RPMI8226 (cell line): ENCODE measurements around the gene ZNF280D.

ENCODE experiments used
- DNase-seq: peaks from one replicate; pipeline ENCODE4 v3.0.0-alpha.2; 2015

Gene ZNF280D

GRCh38 chr15:56744701-56745683 is 11.7 kb upstream of the ZNF280D start:
- no peak for DNase-seq

DNA sequence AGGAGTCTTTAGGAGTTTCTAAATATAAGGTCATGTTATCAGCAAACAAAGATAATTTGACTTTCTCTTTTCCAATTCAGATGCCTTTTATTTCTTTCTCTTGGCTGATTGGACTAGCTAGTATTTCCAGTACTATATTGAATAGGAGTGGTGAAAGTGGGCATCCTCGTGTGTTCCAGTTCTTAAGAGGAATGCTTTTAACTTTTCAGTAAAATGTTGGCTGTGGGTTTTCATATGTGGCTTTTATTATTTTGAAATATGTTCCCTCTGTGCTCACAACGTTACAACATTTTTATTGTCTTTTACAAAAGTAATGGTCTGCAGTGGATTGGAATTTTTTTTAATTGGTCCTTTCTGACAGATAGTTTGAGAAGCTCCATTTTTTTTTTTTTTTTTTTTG is 8.2 kb upstream of the ZNF280D start:
- no peak for DNase-seq

DNA sequence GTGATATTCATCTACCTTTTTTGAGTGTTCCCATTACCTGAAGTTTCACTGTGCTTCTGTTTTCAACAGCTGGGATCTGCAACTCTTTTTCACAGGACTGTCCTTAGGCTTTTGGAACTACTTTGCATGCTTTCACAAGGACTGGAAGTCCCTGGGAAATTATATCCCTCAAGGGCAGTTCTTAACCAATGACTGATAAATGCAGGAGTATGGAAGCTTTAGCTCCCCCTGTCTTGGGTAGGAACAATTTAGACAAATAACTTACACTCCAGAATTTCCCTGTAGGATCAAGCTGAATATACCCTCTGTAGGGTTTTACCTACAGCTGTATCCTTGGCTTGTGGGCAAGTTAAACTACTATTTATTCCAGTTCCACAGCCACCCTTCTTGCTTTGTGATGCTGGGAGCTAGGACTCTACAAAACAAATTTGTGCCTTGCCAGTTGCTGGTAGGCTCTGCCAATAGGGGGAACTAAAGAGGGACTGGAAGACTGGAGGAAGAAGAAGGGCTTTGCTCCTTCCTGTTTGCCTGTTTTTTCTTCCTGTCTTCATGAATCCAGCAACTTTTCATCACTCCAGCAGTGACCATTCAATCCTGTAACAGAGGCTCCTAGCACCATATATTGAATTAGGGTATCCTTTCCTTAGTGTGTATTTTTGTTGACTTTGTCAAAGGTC is 6.8 kb upstream of the ZNF280D start:
- DNase-seq = peak; percentile 50

DNA sequence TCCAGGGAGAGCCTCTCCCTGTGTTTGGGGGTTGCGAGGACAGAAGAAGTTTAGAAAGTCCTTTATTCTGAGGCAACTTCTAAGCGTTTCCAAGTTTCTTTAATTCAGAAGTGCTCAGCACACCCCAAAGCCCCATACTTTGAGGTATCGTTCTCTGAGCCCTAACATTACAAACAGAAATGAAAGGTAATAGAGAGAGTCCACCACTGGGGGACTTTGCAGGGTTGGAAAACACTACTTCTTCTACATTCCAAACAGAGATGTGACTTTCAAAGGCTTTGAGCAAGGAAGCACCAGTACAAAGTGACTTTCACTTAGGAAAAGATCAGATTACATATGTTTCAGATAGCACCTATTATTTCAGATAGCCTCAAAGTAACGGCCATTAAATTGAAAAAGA is 6.2 kb upstream of the ZNF280D start:
- DNase-seq = no peak

- no peak for DNase-seq
These were observed 4.5 kb upstream of the ZNF280D start for GRCh38 chr15:56737791-56738190.

- DNase-seq = no peak
These were observed 3.8 kb upstream of the ZNF280D start for GRCh38 chr15:56736881-56737707.

- no peak for DNase-seq
These were observed 3.0 kb upstream of the ZNF280D start for GRCh38 chr15:56736308-56736707.

GRCh38 chr15:56735589-56735988 is 2.3 kb upstream of the ZNF280D start:
- DNase-seq = no peak

DNA sequence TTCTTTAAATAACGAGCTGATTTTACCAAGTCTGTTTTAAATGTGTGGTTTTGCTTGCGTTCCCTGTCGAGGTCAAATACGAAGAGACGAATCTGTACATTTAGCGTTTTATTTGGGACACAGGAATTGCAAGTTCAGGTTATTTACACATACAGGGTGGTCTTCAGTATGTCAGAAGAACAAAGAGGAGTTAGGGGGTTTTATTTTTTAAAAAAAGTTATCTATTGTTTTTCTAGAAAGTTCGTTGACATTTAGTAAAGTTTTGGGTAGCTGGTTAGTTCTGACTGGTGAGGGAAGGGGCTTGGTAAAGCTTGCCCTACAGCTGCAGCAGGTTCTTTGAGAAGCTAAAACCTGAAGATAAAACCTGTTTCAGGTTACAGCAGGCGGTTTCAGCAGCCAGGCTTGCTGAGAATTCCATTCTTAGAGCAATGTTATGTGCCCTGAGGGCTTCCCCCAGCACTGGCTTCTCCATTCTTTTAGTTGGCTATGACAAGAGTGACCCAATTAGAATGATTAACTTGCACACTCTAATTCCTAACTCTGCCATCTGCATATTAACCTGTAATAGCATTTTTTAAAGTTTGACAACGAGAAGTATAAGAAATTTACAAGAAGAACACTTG is 815 bp upstream of the ZNF280D start:
- no peak for DNase-seq

GRCh38 chr15:56732886-56733135 is 498 bp downstream of the ZNF280D start:
- no peak for DNase-seq

DNA sequence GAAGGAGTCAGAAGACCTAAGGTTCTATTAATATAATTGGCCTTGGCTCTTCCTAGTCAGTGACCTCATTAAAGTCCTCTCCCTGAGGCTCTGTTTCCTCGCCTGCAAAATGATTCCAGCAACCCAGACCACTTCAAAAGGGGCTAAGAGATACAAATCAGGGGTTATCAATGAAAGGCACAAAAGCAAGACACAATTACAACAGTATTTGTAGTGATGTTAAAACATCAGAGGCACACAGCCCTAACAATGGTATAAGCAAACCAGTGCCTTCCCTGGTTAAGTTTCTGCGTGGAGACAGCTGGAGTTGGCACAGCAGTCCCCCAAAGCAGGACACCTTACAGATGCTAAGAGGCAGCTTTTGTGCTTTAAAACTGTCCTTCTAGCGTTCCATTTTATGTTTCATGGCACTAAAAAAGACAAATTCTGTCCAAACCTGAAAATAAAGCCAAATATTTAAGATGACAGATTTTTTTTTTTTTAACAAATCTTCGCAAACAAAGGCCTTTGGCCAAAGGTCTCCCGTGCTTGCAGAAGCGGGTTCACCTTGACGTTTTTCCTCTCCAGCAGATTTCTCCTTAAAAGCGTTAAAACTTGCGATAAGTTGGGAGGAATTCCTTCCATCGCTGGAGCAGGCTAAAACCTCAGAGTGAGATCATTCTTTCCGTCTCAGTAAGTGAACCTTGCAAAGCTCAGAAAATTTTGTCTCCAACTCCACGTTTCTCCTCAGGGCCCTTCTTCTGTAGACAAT is 999 bp downstream of the ZNF280D start:
- DNase-seq = peak; percentile 46

GRCh38 chr15:56731548-56731947 is 1.8 kb downstream of the ZNF280D start:
- no peak for DNase-seq

- no peak for DNase-seq
These were observed 3.7 kb downstream of the ZNF280D start for GRCh38 chr15:56729561-56729960.

DNA sequence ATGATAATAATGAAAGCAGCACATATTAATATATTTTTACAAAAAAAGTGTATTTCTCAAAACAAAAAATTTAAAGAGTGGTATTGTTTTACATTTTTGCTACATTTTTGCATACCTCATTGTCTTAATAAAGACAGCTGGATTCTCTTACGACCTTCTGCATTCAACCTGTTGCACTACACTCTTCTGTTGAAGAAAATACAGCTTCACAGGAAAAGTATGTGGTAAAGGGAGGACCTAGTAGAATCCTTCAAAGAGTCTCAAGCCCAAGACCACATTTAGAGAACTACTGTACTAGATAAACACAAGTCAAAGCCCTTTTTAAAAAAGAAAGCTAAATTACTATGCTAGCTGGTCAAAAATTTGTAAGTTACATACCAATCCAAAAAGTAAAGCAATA is 7.9 kb downstream of the ZNF280D start:
- DNase-seq = no peak

DNA sequence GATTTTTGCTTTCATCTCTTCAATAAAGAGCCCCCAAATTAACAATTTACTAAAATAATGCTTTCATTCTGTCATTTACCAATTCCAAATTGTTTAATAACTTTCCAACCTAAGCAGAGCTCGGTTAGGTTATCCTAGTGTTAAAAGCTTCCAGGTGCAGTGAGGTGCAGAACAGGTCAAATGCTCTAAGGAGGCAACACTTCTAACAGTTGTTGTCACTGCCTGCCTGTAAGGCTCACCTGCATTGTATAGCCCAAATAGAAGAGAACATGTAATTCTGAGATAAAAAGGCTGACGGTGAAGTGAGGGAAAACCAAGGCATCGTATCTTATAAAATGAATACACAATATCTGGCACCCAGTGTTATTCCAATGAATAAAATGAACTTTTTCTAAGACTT is 9.1 kb downstream of the ZNF280D start:
- no peak for DNase-seq

- no peak for DNase-seq
These were observed 9.5 kb downstream of the ZNF280D start for GRCh38 chr15:56723787-56724186.

DNA sequence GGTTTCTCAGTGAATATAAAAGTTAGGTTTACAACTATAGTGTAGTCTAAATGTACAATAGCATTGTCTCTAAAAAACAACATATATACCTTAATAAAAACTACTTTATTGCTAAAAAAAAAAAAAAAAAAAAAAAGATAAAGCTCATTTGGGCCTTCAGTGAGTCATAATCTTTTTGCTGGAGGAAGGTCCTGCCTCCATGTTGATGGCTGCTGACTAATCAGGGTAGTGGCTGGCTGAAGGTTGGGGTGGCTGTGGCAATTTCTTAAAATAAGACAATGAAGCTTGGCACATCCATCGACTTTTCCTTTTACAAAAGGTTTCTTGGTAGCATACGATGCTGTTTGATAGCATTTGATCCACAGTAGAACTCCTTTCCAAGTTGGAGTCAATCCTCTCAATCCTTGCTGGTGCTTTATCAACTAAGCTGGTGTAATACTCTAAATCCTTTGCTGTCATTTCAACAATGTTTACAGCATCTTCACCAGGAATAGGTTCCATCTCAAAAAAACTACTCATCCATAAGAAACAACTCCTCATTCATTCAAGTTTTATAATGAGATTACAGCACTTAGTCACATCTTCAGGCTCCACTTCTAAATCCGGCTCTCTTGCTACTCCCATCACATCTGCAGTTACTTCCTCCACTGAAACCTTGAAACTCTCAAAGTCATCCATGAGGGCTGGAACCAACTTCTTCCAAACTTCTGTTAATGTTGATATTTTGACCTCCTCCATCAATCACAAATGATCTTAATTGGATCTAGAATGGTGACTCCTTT is 13.3 kb downstream of the ZNF280D start:
- no peak for DNase-seq

GRCh38 chr15:56719021-56719612 is 14.2 kb downstream of the ZNF280D start:
- no peak for DNase-seq

DNA sequence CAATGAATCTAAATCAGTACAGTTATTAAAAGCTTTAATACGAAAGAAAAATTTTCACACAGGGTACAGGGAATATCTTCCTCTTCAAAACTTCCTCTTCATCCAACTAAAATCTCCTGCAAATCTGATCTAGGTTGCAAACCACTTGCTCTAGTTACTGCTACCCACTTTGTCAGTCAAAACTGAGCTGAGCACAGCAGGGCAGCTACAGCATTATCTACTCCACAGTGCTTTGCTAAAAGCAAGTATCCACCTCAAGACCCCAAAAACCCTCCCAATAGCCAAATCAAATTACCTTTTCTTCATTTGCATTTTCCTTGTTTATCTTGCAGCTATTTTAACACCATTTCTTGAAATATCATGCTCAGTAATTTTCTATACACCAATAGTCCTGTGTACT is 14.7 kb downstream of the ZNF280D start:
- DNase-seq = no peak

DNA sequence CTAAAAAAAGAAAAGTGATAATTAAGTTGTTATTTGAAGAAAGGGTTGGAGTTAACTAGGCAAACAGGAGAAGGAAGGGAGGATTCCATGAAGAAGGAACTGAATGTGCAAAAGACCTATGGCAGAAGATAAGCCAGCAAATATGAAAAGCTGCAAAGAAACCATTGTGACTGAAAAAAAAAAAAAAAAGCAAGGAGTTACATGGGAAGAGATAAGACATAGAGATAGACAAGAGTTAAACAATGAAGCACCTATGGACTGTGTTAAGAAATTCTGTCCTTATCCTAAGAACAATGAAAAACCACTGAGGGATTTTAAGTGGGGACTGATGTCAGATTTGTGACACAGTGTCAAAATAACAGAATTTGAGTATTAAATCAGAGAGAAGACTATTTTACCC is 17.0 kb downstream of the ZNF280D start:
- no peak for DNase-seq

GRCh38 chr15:56715220-56715619 is 18.1 kb downstream of the ZNF280D start:
- no peak for DNase-seq
